Activated CD8-positive, alpha-beta memory T cell treated with anti-CD3 and anti-CD28 coated beads for 48 hours (primary cell): Measurements from ENCODE around the gene CARD6.
A peak's percentile ranks its signal among the peaks of the same experiment; 100 is the strongest.
"Not testable (repeated sequence)": the region's sequence is repeated elsewhere in the genome, so short reads cannot be mapped to it uniquely, and the experiment has no call there.

ENCODE experiments used
- DNase-seq, 3 experiments: peaks; one replicate each; pipeline ENCODE4 v3.0.0-alpha.2; 2020; ENCODE audit warnings: low read depth in 2 of 3, low spot score in 2 of 3

Gene CARD6

DNA sequence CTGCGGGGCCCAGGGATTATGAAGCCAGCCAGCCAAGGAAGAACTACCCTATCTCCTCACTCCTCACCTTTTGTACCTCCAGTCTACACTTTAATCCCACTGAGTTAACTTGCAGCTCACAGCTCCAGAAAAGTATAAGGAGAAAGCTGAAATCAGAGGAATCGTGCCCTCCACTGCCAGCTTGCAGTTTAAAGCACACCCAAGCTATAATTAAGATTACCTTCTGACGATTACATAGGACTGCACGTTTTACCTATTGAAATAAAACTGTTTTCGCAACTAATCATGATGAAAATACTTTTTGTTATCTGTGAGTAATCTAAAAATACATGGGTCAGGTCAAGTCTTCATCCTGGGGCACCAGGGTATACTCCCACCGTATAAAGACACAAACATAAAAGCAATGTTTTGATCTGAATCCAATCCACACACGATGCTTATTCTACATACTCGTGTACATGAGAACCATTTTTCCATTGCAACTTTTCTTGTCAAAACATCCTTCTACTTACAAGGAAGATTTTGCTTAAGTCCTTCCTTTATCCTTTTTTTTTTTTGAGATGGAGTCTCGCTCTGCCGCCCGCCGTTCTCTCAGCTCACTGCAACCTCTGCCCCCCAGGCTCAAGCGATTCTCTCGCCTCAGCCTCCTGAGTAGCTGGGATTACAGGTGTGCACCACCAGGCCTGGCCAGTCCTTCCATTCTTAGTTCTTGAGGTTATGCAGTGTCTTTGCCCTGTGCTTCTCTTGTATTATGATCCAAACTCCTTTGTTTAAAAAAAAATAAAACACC is 13.8 kb upstream of the CARD6 start:
- no peak for DNase-seq

DNA sequence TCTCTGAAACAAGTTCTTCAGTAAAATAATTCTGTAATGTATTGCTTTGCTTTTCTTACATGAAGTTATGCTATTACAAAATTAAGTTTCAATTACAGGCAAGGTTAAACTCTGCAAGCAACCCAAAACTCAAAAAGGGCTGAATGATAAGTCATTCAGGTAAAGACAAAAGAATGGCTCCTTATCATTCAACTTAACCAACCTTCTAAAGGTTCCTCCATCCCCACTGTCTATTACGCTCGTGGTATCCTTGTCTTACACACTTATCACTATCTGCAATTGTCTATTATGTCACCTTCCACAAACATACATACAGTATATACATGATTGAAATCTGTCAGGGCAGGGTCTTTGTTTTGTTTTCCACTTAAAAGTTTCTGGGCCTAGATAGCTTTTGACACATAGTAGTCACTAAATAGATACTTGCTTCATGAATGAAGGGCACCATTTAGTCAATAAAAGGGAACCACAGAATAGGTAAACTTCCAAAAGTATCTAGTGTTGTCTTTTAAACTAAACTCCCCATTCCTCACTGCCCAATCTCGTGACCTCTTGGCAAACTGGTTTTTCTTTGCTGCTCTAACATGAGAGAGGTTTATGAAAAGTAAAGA is 13.0 kb upstream of the CARD6 start:
- no peak for DNase-seq

GRCh38 chr5:40828690-40829661 is 12.2 kb upstream of the CARD6 start:
- no peak for DNase-seq

- no peak for DNase-seq
Measured at GRCh38 chr5:40829748-40830533, 11.2 kb upstream of the CARD6 start.

- no peak for DNase-seq
Measured at GRCh38 chr5:40831346-40832210, 9.6 kb upstream of the CARD6 start.

DNA sequence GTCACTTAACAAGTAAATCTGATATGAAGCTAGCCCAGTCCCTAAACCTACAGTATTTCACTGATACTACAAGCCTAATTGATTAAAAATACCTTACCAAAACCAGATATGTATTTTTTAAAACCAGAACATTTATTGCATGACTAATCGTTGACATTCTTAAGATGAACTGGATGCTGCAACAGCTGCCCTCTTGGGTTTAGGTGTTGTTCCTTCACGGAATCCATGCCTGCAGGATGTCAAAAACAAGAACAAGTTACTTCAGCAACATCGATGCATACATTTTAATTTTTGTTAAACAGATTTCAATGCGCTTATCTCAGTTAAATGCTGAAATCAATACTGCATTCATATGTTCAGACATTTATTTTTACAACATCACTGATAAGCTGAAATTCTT is 8.8 kb upstream of the CARD6 start:
- DNase-seq, result no peak

GRCh38 chr5:40833712-40834229 is 7.4 kb upstream of the CARD6 start:
- no peak for DNase-seq

GRCh38 chr5:40834391-40834848 is 6.7 kb upstream of the CARD6 start:
- no peak for DNase-seq

GRCh38 chr5:40834849-40835787 is 6.0 kb upstream of the CARD6 start, which contains the start of gene RPL37:
Gene RPL37, minus strand, starts transcription at chr5:40835222. Its CDS starts 37 bp downstream, at chr5:40835185.
- peak; percentile 75 to 84 (median 77) for DNase-seq

GRCh38 chr5:40838086-40838485 is 3.1 kb upstream of the CARD6 start:
- DNase-seq, result no peak

DNA sequence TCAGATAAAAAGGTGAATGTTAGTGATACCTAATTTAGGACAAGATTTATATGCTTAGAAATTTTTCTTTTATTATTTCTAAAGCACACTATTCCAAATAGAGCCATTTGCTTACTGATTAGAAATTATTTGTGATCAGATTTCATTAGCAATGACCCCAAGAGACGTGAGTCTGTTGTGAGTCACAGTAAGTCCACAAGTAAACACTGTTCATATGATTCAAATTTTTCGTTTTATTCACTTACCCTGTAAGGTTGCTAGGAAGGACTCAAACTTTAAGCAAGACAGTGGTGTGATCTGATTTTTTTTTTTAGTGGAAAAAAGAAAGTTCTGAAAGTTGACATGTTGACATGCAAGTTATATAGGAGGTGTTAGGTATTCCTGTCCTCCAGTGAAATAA is 1.2 kb downstream of the CARD6 start:
- DNase-seq, result no peak

DNA sequence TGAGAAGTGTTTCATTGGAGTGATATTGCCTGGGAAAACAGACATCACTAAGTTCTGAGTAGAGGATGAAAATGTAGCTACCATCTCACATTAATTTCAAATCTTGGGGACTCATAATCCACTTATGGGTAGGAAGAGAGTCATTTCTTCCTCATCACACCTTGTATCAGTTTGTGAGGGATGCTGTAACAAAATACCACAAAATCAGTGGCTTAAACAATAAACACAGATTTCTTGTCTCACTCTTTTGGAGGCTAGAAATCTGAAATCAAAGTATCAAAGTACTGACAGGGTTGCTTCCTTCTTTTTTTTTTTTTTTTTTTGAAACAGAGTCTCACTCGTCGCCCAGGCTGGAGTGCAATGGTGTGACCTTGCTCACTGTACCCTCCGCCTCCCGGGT is 3.4 kb downstream of the CARD6 start:
- DNase-seq, result no peak

DNA sequence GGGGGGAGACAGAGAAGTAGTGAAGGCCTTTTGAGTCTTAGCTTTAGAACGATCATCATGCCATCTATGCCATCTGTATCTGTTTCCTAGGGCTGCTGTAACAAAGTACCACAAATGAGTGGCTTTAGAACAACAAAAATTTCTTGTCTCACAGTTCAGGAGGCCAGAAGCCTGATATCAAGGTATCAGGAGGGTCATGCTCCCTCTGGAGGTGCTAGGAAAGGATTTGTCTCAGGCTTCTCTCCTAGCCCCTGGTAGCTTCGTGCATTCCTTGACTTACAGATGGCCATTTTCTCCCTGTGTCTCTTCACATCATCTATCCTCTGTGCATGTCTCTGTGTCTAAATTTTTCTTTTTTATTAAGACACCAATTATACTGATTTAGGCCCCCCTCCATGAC is 5.2 kb downstream of the CARD6 start:
- no peak for DNase-seq

DNA sequence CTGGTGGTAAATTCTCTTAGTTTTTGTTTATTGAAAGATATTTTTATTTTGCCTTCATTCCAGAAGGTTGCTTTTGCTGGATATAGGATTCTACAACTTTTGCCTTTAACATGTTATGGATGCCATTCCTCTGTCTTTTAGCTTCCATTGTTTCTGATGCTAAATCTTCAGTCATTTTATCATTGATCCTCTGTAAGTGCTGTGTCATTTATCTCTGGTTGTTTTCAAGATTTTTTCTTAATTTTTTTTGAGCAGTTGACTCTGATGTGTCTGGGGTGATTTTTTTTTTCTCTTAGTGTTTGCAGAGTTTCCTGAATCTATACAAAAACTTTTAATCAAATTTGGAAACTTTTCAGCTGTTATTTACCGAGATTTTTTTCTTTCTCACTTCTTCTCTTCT is 6.4 kb downstream of the CARD6 start:
- DNase-seq, result no peak

DNA sequence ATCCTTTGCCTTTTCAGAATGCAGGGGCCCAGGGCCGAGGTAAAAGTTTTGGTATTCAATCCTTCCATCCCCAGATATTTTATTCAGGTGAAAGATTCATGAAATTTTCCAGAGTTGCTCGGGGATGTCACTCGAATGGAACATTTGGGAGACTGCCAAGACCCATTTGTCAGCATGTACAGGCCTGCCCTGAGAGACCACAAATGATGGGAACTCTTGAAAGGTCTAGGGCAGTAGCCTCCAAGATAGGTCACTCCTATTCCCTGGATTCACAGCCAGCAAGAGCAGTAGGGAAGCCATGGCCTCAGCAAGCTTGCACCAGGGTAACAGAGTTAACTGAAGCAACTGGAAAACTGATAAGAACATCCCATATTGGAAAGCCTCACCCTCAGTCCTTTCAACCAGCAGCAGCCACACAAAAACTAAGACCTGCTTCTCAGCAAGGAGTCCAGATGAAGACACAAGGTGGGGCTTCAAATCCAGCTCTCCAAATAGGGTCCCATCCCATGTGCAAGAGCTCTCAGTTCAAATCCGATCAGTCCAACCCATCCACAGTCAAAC is 12.5 kb downstream of the CARD6 start:
- DNase-seq, result no peak

- DNase-seq, result no peak
Measured at GRCh38 chr5:40860711-40861110, 19.5 kb downstream of the CARD6 start.

DNA sequence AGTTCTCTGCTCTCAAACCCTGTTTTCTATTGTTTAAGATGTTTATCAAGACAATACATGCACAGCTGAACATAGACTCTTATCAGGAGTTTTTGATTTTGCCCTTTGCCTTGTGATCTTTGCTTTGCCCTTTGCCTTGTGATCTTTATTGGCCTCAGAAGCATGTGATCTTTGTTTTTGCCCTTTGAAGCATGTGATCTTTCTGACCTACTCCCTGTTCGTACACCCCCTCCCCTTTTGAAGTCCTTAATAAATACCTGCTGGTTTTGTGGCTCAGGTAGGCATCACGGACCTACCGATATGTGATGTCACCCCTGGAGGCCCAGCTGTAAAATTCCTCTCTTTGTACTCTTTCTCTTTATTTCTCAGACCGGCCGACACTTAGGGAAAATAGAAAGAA is 23.8 kb downstream of the CARD6 start:
- DNase-seq, result not testable (repeated sequence)

- DNase-seq, result no peak
Measured at GRCh38 chr5:40866844-40867243, 25.7 kb downstream of the CARD6 start.
